Panc1 (cell line): ENCODE data around the gene ASXL2.

Source experiments
- CTCF ChIP-seq: fragments of 450-650 bp; IDR thresholded peaks from 2 replicates; pipeline ENCODE4 v1.5.1; 2017; ENCODE audit warnings: mild to moderate bottlenecking
- REST ChIP-seq, 2 experiments: IDR thresholded peaks; 2 replicates each; pipeline ENCODE4 v1.6.1; 2011 to 2012; ENCODE audit warnings: low read depth in 2 of 2, control low read depth in 1 of 2, low read length in 1 of 2, mild to moderate bottlenecking in 1 of 2, moderate library complexity in 1 of 2; ENCODE audit not compliant: insufficient read depth in 1 of 2

- no peak for TF ChIP-seq REST (IDR thresholded peaks at IDR 0.05; ENCODE audit: insufficient read depth in 1 of 2, low read depth in 2 of 2, low read length in 1 of 2)
- TF ChIP-seq CTCF = no peak
Observed at GRCh38 chr2:25744055-25744454, 134.2 kb downstream of the ASXL2 start.
